HEK293 (cell line): ENCODE measurements around the gene GID4.

ENCODE experiments used
- CTCF ChIA-PET: fragments of 350-600 bp; formaldehyde crosslinking; extraction: SDS; loops from one replicate; lab custom pipeline; 2021; ENCODE audit warnings: antibody characterized with exemption; lab: Yijun Ruan, JAX
- POLR2A ChIA-PET: fragments of 300-600 bp; formaldehyde crosslinking; extraction: SDS; loops from one replicate; lab custom pipeline; 2020; ENCODE audit warnings: antibody characterized with exemption, inconsistent platforms; lab: Yijun Ruan, JAX
- H3K27ac ChIP-seq: fragments of 200-500 bp; sonication (Bioruptor generic); 2 replicates; pipeline ENCODE4 v1.5.1; 2014; ENCODE audit warnings: low read depth, low read length, control low read depth, inconsistent platforms; ENCODE audit errors: extremely low read depth
- H3K36me3 ChIP-seq, 2 experiments: fragments of 200-500 bp in 1 of 2; sonication (Bioruptor generic) in 1 of 2; 1 replicate in 1 of 2; 2 replicates in 1 of 2; pipeline ENCODE4 v1.5.1; 2014 to 2017; ENCODE audit warnings: inconsistent platforms in 2 of 2, low read length in 2 of 2; ENCODE audit not compliant: control insufficient read depth in 2 of 2, insufficient read depth in 1 of 2
- H3K4me1 ChIP-seq: fragments of 200-500 bp; sonication (Bioruptor generic); 2 replicates; pipeline ENCODE4 v1.5.1; 2014; ENCODE audit warnings: mild to moderate bottlenecking, low read length, inconsistent platforms; ENCODE audit not compliant: control insufficient read depth, insufficient read depth
- H3K4me3 ChIP-seq: 2 replicates; pipeline ENCODE4 v1.5.1; 2011; ENCODE audit warnings: low read depth, mild to moderate bottlenecking, control low read depth, low read length, moderate library complexity
- H3K9me3 ChIP-seq: fragments of 200-500 bp; sonication (Bioruptor generic); 2 replicates; pipeline ENCODE4 v1.5.1; 2014; ENCODE audit warnings: low read depth, low read length, inconsistent platforms; ENCODE audit not compliant: control insufficient read depth, insufficient read depth
- HIC1 ChIP-seq: fragments of 450-650 bp; formaldehyde crosslinking; IDR thresholded peaks from 2 replicates; pipeline ENCODE4 v1.5.1; 2016; ENCODE audit warnings: missing biosample characterization, missing genetic modification characterization
- HOXD13 ChIP-seq: sonication (generic); formaldehyde crosslinking; IDR thresholded peaks from 2 replicates; pipeline ENCODE4 v1.8.0; 2022; ENCODE audit warnings: missing genetic modification reagents, borderline replicate concordance
- KLF1 ChIP-seq: fragments of 450-650 bp; formaldehyde crosslinking; IDR thresholded peaks from 2 replicates; pipeline ENCODE4 v1.5.1; 2016; ENCODE audit warnings: missing biosample characterization, missing genetic modification characterization
- PATZ1 ChIP-seq: fragments of 450-650 bp; formaldehyde crosslinking; IDR thresholded peaks from 2 replicates; pipeline ENCODE4 v1.5.1; 2016; ENCODE audit warnings: missing biosample characterization, missing genetic modification characterization
- SALL2 ChIP-seq: fragments of 450-650 bp; formaldehyde crosslinking; IDR thresholded peaks from 2 replicates; pipeline ENCODE4 v1.5.0; 2017; ENCODE audit warnings: missing biosample characterization, mild to moderate bottlenecking, missing genetic modification characterization, borderline replicate concordance
- ZNF121 ChIP-seq: fragments of 450-650 bp; formaldehyde crosslinking; IDR thresholded peaks from 2 replicates; pipeline ENCODE4 v1.5.1; 2016; ENCODE audit warnings: missing biosample characterization, missing genetic modification characterization
- ZNF140 ChIP-seq: fragments of 450-650 bp; formaldehyde crosslinking; IDR thresholded peaks from 2 replicates; pipeline ENCODE4 v1.5.1; 2016; ENCODE audit warnings: missing biosample characterization, missing genetic modification characterization
- ZNF148 ChIP-seq: fragments of 450-650 bp; formaldehyde crosslinking; IDR thresholded peaks from 2 replicates; pipeline ENCODE4 v1.5.0; 2017; ENCODE audit warnings: missing biosample characterization, missing genetic modification characterization, borderline replicate concordance
- ZNF670 ChIP-seq: fragments of 450-650 bp; formaldehyde crosslinking; IDR thresholded peaks from 2 replicates; pipeline ENCODE4 v1.5.1; 2016; ENCODE audit warnings: missing biosample characterization, missing genetic modification characterization, low read depth
- TF ChIP-seq, protein P1 (sequence below): fragments of 450-650 bp; formaldehyde crosslinking; IDR thresholded peaks from 2 replicates; pipeline ENCODE4 v1.5.1; 2016; ENCODE audit warnings: missing biosample characterization, missing genetic modification characterization, borderline replicate concordance

The GID4 gene

DNA sequence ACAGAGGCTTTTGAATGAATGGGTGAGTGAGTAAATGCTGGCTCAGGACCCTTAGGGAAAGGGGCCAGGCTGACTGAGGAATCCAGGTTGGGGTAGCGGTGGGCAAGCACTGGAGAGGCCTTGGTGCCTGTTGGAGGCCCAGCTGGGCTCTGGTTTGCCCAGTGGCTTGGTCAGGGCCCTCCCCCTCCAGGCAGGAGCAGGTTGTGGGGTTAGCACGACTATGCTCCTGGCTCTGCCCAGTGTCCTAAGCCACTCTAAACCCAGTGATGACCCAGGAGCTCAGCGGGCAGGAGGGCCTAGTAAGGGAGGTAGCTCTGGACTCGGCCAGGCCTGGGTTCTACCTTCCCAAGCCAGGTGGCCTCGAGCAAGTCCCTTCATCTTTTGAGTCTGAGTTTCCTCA lies 76.9 kb downstream of the GID4 start:
- POLR2A ChIA-PET: interaction anchor here (1.6 kb wide), 1 partner anchor 66 kb away, joined by 3 read pairs; no protein-coding TSS in a partner anchor

DNA sequence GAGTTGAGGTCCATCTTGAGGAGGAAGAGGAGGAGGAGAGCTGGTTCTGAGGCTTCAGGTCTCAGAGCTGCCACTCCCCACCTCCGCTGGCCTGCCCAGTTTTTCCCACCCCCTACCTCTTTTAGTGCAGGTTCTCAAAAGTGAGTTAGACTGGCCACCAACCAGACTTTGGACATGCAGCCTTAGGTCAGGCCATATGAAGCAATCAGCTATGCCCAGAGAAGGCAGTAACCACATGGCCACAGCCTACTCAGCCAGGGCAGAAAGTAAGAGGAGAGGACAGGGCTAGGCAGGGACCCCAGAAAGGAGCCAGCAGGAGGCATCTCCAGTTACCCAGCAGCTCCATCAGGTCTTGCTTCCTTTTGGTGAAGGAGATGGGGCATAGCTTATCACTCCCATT lies 78.3 kb downstream of the GID4 start:
- no peaks in the 10 kb centered on the region for H3K4me1 ChIP-seq
- ChIA-PET CTCF (interaction anchor here (1.7 kb wide), 1 partner anchor 23 kb away, joined by 5 read pairs; no protein-coding TSS in a partner anchor), POLR2A (interaction anchor here (1.6 kb wide), 1 partner anchor 65 kb away, joined by 3 read pairs; no protein-coding TSS in a partner anchor)

More for the DNA sequence above, 76.9 kb downstream of the GID4 start:
- CTCF ChIA-PET: interaction anchor here (1.7 kb wide), 1 partner anchor 24 kb away, joined by 5 read pairs; no protein-coding TSS in a partner anchor
- no peaks in the 10 kb centered on the region for H3K36me3 ChIP-seq
- TF ChIP-seq ZNF670 (tag by site-specific recombination): no peak
- TF ChIP-seq HOXD13 (CRISPR knock-in tag): no peak
- TF ChIP-seq, protein P1, sequence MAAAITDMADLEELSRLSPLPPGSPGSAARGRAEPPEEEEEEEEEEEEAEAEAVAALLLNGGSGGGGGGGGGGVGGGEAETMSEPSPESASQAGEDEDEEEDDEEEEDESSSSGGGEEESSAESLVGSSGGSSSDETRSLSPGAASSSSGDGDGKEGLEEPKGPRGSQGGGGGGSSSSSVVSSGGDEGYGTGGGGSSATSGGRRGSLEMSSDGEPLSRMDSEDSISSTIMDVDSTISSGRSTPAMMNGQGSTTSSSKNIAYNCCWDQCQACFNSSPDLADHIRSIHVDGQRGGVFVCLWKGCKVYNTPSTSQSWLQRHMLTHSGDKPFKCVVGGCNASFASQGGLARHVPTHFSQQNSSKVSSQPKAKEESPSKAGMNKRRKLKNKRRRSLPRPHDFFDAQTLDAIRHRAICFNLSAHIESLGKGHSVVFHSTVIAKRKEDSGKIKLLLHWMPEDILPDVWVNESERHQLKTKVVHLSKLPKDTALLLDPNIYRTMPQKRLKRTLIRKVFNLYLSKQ (tag by site-specific recombination): no peak
- no peak for TF ChIP-seq SALL2 (tag by site-specific recombination)
- no peak for TF ChIP-seq ZNF148
- TF ChIP-seq ZNF121 (tag by site-specific recombination): no peak
- TF ChIP-seq ZNF140 (tag by site-specific recombination): no peak
- H3K4me3 ChIP-seq: no peak overlapping the region
- H3K27ac ChIP-seq: no peak overlapping the region
- H3K9me3 ChIP-seq: no peaks in the 10 kb centered on the region
- no peaks in the 10 kb centered on the region for H3K4me1 ChIP-seq

More for the DNA sequence above, 78.3 kb downstream of the GID4 start:
- TF ChIP-seq HIC1 (tag by site-specific recombination) (no peak), PATZ1 (no peak), KLF1 (tag by site-specific recombination) (no peak)
- H3K36me3 ChIP-seq: no peaks in the 10 kb centered on the region
- no peaks in the 10 kb centered on the region for H3K9me3 ChIP-seq
- H3K4me3 ChIP-seq: no peak overlapping the region
- H3K27ac ChIP-seq: no peak overlapping the region; the same call in 1 of the 2 replicates
